HG03571 (cell line): ENCODE measurements around the gene TCL1B.
A peak's percentile ranks its signal among the peaks of the same experiment; 100 is the strongest.
"Not testable (repeated sequence)": the region's sequence is repeated elsewhere in the genome, so short reads cannot be mapped to it uniquely, and the experiment has no call there.

Experiments
- ATAC-seq: cut with Tn5 transposase; IDR thresholded peaks from one replicate; pipeline ENCODE4 v1.9.1; 2021; ENCODE audit not compliant: unreplicated experiment

TCL1B gene, protein sequence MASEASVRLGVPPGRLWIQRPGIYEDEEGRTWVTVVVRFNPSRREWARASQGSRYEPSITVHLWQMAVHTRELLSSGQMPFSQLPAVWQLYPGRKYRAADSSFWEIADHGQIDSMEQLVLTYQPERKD

DNA sequence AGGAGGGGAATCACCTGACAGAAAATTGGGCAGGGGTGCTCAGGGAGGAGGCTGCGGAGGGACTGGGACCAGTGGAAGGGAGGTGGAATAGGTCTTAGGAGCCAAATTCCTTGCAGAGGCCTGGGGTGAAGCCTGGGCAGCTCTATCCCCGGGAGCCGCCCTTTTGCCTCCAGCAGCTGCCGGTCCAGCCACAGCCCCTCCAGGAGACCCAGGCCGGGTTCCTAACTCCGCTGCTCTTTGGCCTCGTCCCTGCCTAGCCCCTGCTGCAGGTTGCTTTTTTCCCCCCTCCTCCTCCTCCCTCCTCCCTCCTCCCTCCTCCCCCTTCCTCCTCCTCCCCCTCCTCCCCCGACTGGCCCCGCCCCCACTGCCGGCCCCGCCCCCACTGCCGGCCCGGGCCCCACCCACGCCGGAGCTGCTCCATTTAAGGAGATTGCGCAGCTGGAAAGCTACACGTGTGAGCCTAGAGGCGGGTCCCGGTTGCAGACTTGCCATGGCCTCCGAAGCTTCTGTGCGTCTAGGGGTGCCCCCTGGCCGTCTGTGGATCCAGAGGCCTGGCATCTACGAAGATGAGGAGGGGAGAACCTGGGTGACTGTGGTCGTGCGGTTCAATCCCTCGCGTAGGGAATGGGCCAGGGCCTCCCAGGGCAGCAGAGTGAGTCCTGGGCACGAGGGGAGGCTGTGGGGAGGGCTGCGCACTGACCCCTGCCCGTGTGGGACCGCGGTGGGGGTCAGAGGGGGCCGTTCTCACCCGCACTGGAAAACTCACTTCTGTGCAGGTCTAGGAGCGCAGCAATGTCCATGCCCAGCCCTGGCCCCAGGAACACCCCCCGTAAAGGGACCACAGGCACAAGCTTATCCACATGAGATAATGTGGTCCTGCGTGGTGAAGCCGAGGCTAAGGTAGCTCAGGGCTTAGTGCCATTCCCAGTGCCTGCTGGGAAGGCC lies at the start of gene TCL1B:
Gene TCL1B (plus strand): TSS at position 449 of the 945 bp plus-strand sequence. CDS start 42 bp downstream, at position 491.
- no peak for ATAC-seq

DNA sequence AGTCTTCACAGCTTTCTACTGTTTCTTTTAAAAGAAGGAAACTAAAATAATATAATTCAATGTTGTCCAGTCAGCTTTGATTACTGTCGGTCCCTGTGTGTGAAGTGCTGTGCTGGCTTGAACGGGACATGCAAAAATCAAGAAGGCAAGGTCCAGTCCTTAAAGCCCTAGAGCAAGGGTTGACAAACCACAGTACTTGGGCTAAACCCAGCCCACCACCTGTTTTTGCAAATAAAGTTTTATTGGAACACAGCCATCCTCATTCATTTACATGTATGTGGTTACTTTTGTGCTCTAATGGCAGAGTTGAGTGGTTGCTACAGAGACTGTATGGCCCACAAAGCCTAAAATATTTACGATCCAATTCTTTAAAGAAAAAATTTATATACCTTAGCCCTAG lies 41.2 kb upstream of the TCL1B start:
- no peak for ATAC-seq

DNA sequence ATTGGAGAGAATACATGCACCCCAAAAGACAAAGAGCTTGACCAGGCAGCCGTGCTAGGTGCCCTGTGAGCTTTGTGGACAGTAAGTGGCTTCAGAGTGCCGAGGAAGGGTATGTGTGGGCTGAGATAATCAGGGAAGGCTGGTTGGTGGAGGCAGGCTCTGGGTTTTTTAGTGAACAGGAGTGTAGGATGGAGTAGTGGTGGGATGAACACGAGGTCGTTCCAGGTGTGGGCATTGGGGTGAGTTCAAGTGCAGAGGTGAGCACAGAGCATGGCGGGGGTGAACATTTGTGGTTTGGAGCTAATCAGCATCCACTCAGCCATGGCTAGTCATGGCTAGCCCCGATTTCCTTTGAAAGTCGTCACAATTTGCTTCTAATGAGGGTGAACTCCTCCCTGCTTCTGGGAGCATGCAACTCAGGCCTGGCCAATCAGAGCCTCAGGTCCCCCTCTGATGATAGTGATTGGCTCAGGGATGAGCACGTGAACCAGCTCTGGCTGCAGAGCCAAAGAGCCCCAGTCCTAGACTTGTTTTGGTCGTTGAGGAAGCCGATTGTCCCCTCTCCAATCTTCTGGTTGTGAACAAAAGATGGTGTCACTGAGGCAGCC lies 40.7 kb upstream of the TCL1B start:
- ATAC-seq = no peak

DNA sequence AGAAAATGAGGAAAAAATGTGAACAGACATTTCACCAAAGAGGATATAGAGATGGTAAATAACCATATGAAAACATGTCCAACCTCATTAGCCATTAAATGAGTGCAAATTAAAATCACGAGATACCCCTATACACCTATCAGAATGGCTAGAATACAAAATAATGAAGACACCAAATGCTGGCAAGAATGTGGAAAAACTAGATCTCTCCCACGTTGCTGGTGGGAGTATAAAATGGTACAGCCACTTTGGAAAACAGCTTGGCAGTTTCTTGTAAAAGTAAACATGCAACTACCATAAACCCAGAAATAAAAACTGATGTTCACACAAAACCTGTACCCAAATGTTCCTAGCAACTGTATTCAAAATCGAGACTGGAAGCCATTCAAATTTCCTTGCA lies 38.3 kb upstream of the TCL1B start:
- ATAC-seq = no peak

DNA sequence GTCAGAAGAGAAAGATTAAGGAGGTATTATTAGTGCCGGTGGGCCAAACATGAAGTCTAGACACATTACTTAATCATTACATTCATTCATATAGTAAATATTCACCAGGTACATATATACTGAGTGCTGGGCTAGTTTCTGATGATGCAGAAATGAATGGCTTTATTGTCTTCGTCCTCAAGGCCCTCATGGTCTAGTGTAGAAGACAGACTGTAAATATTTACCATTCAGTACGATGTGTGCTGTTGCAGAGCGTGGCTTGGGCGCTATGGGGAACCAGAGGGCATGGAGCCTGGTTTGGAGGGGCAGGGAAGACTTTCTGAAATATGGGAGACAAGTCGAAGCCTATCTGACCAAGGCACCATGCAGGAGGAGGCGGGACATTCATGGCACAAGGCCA lies 37.0 kb upstream of the TCL1B start:
- no peak for ATAC-seq

DNA sequence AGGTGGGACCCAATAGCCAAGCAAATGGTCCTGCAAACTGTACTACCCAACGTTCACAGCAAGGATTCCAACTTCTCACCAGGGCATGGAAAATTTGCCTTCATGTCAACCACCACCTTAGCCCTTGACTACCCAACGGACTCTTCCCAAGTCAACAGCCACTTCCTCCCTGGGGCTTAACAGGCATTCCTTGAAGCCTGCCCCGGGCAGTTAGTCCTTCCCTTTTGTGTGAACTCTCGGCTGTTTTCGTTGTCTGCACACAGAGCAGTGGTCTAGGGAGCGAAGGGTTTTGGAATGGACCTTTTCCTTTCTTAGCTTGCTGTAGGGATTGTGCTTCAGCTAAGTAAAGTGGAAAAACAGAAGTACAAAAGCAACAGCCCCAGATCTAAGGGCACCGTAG lies 35.2 kb upstream of the TCL1B start:
- ATAC-seq = no peak

DNA sequence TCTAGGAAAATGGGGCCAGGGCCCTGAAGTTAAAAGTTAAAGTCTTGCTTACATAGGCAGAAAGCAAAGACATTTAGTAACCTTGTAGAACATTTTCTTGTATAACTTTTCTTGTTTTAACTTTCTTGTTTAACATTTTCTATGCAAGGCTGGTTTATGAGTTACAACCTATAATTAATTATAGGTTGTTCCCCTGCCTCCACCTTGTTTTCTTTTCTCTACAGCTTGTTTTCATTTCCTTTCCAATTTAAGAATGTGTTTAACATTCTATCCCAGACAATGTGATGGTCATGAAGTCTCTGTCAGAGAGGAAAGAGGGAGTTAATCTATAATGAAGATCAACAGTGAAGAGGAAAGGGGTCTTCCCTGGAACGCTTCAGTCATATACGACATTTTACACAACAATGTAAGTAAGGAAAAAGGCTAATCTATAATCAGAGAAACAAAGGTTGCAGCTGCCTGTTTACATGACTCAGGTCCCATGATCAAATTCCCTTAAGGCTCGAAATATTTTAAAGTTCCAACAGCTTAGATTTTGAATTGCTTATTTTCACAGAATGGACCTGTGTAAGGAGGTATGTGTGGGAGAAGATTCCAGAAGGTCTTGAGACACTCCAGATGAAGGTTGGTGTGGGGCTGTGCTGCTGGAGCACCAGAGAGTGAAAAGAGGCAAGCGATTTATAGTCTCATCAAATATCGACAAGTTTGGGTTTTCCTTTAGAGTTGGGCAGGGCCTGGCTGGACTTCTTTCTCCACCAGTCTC lies 34.2 kb upstream of the TCL1B start:
- no peak for ATAC-seq

DNA sequence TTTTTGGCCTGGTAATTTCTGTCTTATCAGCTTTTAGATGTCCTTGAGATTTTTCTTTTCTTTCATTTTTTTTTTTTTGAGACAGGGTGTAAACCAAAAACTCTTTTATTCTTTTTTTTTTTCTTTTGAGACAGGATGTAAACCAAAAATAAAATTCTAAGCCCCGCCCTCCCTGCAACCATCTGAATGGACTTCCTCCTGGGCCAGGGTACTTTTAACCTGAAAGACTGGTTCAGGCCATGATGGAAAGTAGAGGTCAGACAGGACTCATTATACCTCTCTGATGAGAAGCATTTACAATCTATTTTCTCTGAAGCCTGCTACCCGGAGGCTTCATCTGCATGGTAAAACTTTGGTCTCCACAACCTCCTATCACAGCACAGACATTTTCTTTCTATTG lies 33.5 kb upstream of the TCL1B start:
- ATAC-seq = no peak

DNA sequence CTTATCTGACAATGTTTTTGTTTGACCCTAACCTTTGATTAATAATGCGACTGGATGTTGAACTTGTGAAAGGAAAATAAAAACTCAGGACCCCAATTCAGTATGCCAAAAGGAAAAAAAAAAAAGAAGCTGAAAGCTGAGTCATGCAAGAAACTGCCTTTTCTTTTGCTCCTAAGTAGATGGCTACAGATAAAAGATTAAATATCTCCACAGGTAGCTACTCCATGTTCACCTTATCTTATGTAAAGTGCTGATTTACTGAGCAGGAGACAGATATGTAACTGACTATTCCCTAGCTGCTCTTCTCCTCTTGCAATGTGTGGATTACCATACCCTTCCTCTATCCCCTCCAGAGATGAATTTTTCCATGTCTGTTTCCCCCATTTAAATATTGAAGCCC lies 30.8 kb upstream of the TCL1B start:
- ATAC-seq = no peak

DNA sequence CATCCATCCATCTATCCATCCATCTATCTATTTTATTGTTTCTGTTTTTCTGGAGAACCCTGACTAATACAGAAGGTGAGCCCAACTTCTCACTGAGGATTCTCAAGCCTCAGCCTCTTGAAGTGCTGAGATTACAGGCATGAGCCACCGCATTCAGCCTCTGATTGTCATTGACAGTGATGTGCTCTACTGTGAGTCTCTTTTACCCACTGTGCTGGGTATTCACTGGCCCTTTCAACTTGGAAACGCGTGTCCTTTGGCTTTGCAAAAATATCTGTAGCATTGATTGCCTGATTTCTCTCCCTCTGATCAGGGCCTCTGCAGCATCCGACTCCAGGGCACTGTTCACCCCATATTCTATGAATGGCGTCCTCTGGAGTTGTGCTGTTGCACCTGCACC lies 29.6 kb upstream of the TCL1B start:
- no peak for ATAC-seq

DNA sequence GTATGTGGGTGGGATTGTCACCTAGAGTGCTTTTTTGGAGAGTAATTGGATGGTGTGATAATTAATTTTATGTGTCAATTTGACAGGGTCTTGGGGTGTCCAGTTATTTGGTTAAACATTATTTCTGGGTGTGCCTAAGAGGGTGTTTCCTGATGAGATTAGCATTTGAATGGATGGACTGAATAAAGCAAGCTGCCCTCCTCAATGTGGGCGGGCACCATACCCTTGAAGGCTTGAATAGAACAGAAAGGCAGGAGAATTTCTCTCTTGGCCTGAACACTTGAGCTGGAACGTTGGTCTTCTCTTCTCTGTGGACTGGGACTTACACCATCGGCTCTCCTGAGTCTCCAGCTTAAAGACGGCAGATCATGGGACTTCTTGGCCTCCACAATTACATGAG lies 28.8 kb upstream of the TCL1B start:
- no peak for ATAC-seq

DNA sequence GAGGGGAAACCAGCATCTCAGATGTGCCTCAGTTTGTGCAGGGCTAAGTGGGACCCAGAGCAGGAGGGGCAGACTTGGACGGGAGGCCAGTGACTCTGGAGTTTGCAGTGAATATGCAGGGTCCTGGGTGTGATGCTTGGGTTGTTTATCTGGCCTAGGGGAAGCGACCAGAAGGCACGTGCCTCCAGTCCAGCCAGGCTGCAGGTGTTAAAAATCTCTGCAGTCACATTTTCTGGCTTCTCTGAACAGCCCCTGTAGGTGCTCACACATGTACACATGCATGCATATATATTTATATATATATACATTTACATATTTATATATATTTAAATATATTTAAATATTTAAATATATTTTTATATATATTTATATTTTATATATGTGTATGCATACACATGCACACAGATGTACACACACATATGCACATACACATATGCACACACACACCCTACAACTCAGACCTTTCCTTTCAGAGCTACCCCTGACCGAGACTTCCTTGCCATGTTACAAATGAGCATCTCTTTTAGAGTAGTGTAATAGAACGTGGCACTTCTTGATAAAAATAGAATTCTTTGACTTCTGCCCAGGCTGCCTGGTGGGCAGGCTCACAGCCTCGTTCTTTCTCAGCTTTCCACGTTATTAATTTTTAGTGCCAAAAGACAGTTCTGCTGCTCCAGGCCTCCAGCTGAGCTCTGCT lies 26.8 kb upstream of the TCL1B start:
- no peak for ATAC-seq

DNA sequence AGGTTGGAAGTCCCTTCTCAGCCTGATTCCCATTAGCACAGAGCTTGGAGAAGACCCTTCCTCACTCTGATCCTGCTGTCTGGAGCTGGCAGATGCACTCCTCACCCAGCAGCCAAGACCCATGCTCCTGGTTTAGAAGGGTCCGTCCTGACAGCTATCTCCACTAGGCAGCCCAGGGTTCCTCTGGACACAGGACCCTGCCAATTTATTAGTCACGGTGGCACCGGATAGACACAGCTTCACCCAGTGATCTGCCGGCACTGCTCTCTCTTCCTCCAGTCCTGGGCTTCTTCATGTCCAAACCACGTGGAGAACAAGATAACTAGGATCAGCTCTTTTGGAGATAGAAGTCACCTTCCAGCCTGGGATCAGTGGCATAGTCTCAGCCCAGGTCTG lies 26.2 kb upstream of the TCL1B start:
- no peak for ATAC-seq

DNA sequence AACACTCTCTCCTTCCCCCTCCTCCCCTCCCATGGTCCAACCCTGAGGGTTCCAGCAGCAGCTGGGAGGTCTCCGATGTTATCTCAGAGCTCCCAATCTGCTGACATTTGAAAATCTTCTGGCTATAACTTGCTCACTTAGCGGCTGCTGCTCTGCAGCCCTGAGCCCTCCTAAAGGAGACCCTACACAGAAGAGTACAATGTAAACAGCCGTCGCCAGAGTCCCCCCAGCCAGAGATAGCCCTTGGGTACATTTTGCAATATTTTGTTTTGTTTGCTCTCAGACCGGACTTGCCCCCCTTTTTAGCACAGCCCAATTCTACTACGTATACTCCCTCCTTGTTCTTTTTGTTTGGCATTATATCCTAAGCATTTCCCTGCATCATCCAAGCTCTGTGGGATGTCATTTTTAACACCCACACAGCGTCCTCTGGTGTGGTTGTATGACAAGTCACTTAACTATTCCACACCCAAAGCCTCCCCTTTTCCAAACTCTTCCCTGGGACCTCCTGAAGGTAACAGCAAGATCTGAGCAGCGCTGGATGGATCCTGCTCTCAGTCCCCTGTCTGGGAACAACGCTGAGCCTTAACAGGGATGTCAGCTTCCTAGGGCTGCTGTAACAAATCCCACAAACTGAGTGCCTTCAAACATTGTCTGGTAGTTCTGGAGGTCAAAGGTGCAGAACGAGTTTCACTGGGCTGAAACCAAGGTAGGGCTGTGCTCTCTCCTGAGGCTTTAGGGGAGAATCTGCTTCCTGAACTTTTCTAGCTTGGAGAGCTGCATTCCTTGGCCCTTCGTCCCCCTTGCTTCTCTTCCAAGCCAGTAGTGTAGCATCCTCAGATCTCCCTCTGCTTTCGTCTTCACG lies 25.3 kb upstream of the TCL1B start:
- ATAC-seq = no peak

DNA sequence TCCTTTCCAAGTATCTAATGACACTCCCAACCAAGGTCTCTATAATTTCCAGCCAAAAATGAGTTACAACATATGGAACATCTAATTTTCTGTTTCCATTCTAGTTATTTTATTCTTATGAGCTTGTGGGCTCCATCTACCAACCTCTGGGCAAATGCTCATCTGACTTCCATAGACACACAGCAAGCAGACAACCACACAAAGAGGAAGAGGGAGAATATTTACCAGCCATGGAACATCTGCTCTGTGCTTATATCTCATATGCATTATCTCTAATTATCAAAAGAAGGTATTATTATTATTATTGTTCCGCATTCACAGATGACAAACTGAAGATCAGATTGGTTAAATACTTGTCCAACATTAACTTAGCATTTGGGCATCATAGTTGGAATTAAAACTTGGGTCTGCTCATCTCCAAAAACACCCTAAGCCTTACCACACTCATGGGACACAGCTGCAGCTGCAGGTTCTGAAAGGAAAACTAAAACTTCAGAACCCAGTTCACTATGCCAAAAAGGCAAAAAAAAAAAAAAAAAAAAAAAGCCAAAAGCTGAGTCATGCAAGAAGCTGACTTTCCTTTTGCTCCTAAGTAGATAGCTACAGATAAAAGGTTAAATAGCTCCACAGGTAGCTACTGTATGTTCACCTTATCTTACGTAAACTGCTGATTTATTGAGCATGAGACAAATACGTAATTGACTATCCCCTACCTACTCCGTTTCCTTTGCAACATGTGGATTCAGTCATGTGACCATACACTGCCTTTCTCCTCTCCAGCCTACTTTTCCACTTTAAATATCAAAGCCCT lies 23.6 kb upstream of the TCL1B start:
- peak; percentile 28 for ATAC-seq

DNA sequence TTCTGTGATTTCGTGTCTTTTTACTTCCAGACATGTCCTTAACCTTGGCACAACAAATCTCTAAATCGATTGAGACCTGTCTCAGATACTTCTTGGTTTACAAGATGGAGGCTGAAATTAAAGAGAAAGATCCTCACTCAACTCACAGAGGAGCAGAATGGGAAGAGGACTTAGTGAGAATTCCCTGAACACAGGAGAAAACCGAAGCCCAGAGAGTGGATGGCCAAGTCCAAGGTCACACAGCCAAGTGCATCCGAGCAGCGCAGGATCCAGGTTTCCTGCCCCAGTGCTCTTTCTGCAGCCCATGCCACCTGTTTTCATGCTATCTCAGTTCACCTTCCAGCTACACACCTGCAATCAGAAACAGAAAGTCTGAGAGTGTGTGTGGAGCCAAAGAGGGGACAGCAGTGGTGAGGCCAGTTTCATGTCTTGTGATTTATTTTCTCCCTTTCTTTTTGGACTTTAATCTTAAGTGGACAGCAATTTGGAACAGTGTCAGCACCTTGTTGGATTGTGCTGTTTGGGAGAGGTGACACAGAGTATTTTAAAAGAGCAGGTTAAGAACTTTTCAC lies 22.9 kb upstream of the TCL1B start:
- ATAC-seq = no peak

DNA sequence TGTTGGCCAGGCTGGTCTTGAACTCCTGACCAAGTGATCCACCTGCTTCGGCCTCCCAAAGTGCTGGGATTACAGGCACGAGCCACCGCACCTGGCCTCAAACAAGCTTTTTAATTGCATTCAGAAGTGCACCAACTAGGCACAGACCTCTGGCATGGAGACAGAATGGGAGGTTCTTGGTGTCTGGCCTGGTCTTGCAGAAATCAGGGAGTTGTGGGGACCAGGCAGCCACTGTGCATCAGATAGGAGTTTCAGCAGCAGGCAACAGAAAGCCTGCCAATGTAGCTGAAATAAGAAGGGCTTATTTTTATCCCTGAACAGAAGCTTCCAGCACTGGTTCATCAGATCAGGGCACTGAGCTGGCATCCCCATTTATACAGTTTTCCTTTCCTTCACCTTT lies 22.2 kb upstream of the TCL1B start:
- no peak for ATAC-seq

DNA sequence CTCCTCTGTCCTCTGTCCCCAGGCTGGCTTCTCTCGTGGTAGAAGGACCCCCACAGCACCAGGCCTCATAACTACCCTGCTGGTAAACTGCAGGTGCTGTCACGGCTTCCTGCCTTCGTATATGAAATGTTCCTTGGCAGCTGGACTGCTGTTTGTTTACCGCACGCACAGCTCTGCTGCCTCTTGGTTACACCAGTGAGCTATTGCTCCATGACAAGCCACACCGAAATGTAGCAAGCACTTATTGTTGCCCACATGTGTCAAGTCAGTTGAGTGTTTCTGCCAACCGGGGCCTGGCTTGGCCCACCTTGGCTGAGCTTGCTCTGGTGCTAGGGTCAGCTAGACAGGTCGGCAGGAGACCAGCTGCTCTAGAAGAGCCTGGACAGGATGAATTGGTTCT lies 21.7 kb upstream of the TCL1B start:
- ATAC-seq = peak; percentile 29

DNA sequence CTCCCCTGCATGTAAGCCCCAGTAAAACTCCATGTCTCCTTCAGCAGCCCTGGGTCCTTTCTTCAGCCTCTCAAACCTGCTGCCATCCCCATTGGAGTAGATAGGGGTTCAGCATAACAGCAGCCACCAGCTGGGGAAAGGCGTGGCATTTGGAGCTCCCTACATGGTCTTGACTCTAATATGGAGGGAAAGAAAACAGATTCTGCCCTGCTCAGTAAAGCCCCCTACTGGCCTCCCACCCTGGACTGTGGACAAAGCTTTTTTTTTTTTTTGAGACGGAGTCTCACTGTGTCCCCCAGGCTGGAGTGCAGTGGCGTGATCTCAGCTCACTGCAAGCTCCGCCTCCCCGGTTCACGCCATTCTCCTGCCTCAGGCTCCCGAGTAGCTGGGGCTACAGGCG lies 20.7 kb upstream of the TCL1B start:
- not testable (repeated sequence) for ATAC-seq
